Stimulated activated CD4-positive, alpha-beta T cell treated with anti-CD3 and anti-CD28 coated beads, Interleukin-1b, Interleukin-23, amount 100 ng/mL, for 48 hours (primary cell): ENCODE results near the gene SEMA4F.
"Not testable (repeated sequence)": the region's sequence is repeated elsewhere in the genome, so short reads cannot be mapped to it uniquely, and the experiment has no call there.

Experiments
- DNase-seq: peaks from one replicate; pipeline ENCODE4 v3.0.0-alpha.2; 2020

The SEMA4F gene, protein sequence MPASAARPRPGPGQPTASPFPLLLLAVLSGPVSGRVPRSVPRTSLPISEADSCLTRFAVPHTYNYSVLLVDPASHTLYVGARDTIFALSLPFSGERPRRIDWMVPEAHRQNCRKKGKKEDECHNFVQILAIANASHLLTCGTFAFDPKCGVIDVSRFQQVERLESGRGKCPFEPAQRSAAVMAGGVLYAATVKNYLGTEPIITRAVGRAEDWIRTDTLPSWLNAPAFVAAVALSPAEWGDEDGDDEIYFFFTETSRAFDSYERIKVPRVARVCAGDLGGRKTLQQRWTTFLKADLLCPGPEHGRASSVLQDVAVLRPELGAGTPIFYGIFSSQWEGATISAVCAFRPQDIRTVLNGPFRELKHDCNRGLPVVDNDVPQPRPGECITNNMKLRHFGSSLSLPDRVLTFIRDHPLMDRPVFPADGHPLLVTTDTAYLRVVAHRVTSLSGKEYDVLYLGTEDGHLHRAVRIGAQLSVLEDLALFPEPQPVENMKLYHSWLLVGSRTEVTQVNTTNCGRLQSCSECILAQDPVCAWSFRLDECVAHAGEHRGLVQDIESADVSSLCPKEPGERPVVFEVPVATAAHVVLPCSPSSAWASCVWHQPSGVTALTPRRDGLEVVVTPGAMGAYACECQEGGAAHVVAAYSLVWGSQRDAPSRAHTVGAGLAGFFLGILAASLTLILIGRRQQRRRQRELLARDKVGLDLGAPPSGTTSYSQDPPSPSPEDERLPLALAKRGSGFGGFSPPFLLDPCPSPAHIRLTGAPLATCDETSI

GRCh38 chr2:74653985-74654882 lies at the start of gene SEMA4F:
TSS of gene SEMA4F (plus strand) at chr2:74654247. CDS start at chr2:74654377, 130 bp downstream.
- DNase-seq: peak; percentile 95

- DNase-seq: no peak
Observed at GRCh38 chr2:74606927-74607326, 47.1 kb upstream of the SEMA4F start.

GRCh38 chr2:74617122-74617521 lies 36.9 kb upstream of the SEMA4F start:
- DNase-seq: no peak

- DNase-seq: no peak
Observed at GRCh38 chr2:74618410-74619083, 35.5 kb upstream of the SEMA4F start.

- no peak for DNase-seq
Observed at GRCh38 chr2:74619651-74620297, 34.3 kb upstream of the SEMA4F start.

GRCh38 chr2:74620671-74621070 lies 33.4 kb upstream of the SEMA4F start:
- no peak for DNase-seq

DNA sequence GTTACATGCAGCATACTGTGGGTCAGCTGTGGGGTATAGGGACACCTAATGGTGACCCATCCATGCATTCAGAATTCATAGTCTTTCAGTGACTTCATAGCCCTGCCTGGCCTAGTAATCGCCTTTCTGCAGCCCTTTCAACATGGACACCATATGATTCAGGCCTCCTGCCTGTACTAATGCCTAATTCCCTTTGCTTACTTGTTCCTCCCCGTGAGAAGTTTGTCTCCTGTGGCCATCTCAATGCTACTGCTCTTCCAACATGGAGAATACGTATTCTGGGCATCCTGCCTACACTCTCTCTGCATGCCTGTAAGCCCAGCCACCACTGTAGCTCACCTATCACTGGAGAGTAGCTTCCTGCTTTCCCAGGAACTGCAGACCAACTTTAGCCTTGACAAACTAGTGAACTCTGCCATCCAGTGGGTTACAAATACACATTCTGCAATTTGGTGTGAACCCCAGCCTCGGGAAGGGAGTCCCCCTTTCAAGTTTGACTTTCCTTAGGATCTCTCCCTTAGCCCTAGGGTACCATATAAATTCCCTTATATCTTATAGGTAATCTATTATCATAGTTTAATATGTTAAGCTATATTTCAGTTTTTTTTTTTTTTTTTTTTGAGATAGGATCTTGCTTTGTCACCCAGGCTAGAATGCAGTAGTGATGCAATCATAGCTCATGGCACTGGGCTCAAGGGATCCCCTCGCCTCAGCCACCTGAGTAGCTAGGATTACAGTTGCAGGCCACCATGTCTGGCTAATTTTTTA lies 28.2 kb upstream of the SEMA4F start:
- DNase-seq: no peak

GRCh38 chr2:74628538-74629105 lies 25.4 kb upstream of the SEMA4F start:
- no peak for DNase-seq

DNA sequence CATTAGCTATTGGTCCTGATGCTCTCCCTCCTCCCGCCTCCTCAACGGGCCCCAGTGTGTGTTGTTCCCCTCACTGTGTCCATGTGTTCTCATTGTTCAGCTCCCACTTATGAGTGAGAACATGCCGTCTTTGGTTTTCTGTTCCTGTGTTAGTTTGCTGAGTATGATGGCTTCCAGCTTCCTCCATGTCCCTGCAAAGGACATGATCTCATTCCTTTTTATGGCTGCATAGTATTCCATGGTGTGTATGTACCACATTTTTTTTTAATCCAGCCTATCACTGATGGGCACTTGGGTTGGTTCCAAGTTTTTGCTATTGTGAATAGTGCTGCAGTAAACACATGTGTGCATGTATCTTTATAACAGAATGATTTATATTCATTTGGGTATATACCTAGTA lies 23.6 kb upstream of the SEMA4F start:
- DNase-seq: not testable (repeated sequence)

GRCh38 chr2:74632209-74632938 lies 21.7 kb upstream of the SEMA4F start:
- no peak for DNase-seq

- no peak for DNase-seq
Observed at GRCh38 chr2:74632939-74633312, 21.1 kb upstream of the SEMA4F start.

GRCh38 chr2:74639550-74639949 lies 14.5 kb upstream of the SEMA4F start:
- no peak for DNase-seq

DNA sequence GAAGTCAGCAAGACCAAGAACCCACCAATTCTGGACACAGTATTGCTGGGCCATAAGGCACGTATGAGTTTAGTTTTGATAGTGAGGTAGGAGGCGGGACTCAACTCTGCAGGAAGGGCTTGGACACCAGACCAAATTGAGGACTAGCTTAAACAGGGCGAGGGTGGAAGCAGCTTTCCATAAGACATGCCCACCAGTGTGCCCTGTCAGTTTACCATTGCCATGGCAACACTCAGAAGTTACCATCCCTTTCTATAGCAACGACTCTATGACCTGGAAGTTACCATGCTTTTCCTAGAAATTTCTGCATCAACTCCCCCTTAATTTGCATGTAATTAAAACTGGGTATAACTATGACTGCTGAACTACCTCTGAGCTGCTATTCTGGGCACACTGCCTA lies 8.7 kb upstream of the SEMA4F start:
- no peak for DNase-seq

- no peak for DNase-seq
Observed at GRCh38 chr2:74646201-74646600, 7.8 kb upstream of the SEMA4F start.

- no peak for DNase-seq
Observed at GRCh38 chr2:74646834-74647482, 7.1 kb upstream of the SEMA4F start.

GRCh38 chr2:74648009-74648443 lies 6.0 kb upstream of the SEMA4F start, which contains the start of gene M1AP:
TSS of gene M1AP (minus strand) at chr2:74648330. CDS start at chr2:74640275, 8,055 bp downstream.
- no peak for DNase-seq

GRCh38 chr2:74653589-74653984 lies 460 bp upstream of the SEMA4F start:
- DNase-seq: no peak

- DNase-seq: no peak
Observed at GRCh38 chr2:74655579-74655978, 1.5 kb downstream of the SEMA4F start.

DNA sequence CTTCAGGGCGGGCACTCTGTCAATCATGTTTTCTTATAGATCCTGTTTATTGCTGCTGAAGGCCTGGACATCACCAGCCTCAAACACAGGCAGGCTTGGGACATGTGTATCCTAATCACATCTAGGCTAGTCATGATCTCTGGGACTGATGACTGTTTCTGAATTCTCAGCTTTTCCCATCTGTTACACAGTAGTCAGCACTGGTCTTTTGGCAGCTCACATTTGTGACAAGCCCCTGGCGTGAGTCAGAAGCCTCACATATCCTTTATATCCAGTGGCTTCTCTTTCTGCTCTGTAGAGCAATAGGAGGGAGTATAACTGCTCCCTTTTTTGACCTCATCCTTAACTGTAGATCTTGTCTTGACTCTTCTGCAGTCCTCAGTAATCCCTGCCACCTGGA lies 4.5 kb downstream of the SEMA4F start:
- DNase-seq: no peak
